Smooth muscle cell (in vitro differentiated cells): ENCODE measurements around the gene BCL10. TPM values are rescaled to one million over a fixed set of nuclear protein-coding genes. Genes with fewer than 3 reads are reported as not detected.

Experiments used
- DNase-seq: peaks from one replicate; lab custom pipeline; 2025; ENCODE audit not compliant: unreplicated experiment; lab: John Stamatoyannopoulos, UW
- H2AFZ ChIP-seq: fragments of 200-600 bp; sonication (generic); 2 replicates; pipeline ENCODE4 v1.6.0; 2016; ENCODE audit warnings: antibody characterized with exemption, low read depth, mild to moderate bottlenecking
- H3F3A ChIP-seq: fragments of 200-600 bp; sonication (generic); 2 replicates; pipeline ENCODE4 v1.6.0; 2017; ENCODE audit warnings: antibody characterized with exemption, low read depth
- H3K27ac ChIP-seq: fragments of 200-600 bp; sonication (generic); 2 replicates; pipeline ENCODE4 v1.5.1; 2016; ENCODE audit warnings: low read depth, mild to moderate bottlenecking
- H3K27me3 ChIP-seq: fragments of 200-600 bp; sonication (generic); 2 replicates; pipeline ENCODE4 v1.6.1; 2016; ENCODE audit warnings: low read depth, mild to moderate bottlenecking
- H3K36me3 ChIP-seq: fragments of 200-600 bp; sonication (generic); 2 replicates; pipeline ENCODE4 v1.5.1; 2016; ENCODE audit warnings: low read depth
- H3K4me1 ChIP-seq: fragments of 200-600 bp; sonication (generic); 2 replicates; pipeline ENCODE4 v1.5.1; 2016; ENCODE audit warnings: low read depth
- H3K4me2 ChIP-seq: fragments of 200-600 bp; sonication (generic); 2 replicates; pipeline ENCODE4 v1.6.0; 2016; ENCODE audit warnings: mild to moderate bottlenecking
- H3K4me3 ChIP-seq: fragments of 200-600 bp; sonication (generic); 2 replicates; pipeline ENCODE4 v1.5.1; 2016; ENCODE audit warnings: mild to moderate bottlenecking
- H3K79me2 ChIP-seq: fragments of 200-600 bp; sonication (generic); 2 replicates; pipeline ENCODE4 v1.6.0; 2016; ENCODE audit warnings: low read depth, mild to moderate bottlenecking
- H3K9ac ChIP-seq: fragments of 200-600 bp; sonication (generic); 2 replicates; pipeline ENCODE4 v1.6.0; 2016; ENCODE audit warnings: low read depth
- H3K9me3 ChIP-seq: fragments of 200-600 bp; sonication (generic); replicated peaks from 2 replicates; pipeline ENCODE4 v1.5.1; 2016; ENCODE audit warnings: low read depth
- H4K20me1 ChIP-seq: fragments of 200-600 bp; sonication (generic); 2 replicates; pipeline ENCODE4 v1.6.0; 2016; ENCODE audit warnings: low read depth
- WGBS: methylation state at CpG from one replicate; pipeline ENCODE4 v1.1.7; 2016; ENCODE audit warnings: low lambda C conversion rate; 5-methylcytosine and 5-hydroxymethylcytosine counted together
- polyA plus RNA-seq: library from polyadenylated mRNA; unstranded; fragments of >200 nt; fragmentation: Nextera tagmentation; extraction: Ambion mirVana; gene quantifications from 2 replicates; pipeline ENCODE4 v1.2.1, GENCODE V29; 2016
- total RNA-seq: library from RNA; depleted of rRNA; stranded (reverse); fragments of >200 nt; gene quantifications from 2 replicates; pipeline ENCODE4 v1.2.3, GENCODE V29; 2014
- TF ChIP-seq, protein P1 (sequence below): fragments of 200-600 bp; sonication (generic); IDR thresholded peaks from 2 replicates; pipeline ENCODE4 v1.5.1; 2017; ENCODE audit warnings: borderline replicate concordance, mild to moderate bottlenecking, antibody characterized with exemption; ENCODE audit not compliant: insufficient read depth, poor library complexity, severe bottlenecking

BCL10 gene
- total and polyA plus RNA-seq, 2 experiments from 2014 or later = 21.4 to 34.3 TPM

DNA sequence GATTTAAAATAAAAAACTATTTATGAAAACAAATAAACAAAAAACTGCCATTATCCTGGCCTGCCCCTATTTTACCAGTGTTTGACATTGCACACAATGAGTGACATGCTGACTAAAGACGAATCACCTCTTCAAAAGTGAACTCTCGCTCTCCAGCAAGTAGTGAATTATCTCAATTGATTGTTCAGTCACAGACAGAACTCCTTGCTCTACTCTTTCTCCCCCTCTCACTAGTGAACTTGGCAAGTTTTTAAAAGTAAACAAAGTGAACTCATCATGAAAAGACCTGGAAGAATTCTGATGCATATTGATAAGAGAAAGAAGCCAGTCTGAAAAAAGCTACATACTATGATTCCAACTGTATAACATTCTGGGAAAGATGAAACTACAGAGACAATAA, 12.3 kb downstream of the BCL10 start:
- no peak overlapping the region for H3K27ac ChIP-seq
- H3K79me2 ChIP-seq = peaks cover 3% of the 10 kb centered on the region
- H3K36me3 ChIP-seq = peaks cover 21% of the 10 kb centered on the region

GRCh38 chr1:85262985-85263384, 13.4 kb downstream of the BCL10 start:
- no peak overlapping the region for H3K27ac ChIP-seq
- no peak overlapping the region for H3K4me2 ChIP-seq
- H3K27me3 ChIP-seq = no peaks in the 10 kb centered on the region
- no peak for DNase-seq
- no peak overlapping the region for H3K9ac ChIP-seq
- no peak overlapping the region for H3K4me3 ChIP-seq
- TF ChIP-seq, protein P1, sequence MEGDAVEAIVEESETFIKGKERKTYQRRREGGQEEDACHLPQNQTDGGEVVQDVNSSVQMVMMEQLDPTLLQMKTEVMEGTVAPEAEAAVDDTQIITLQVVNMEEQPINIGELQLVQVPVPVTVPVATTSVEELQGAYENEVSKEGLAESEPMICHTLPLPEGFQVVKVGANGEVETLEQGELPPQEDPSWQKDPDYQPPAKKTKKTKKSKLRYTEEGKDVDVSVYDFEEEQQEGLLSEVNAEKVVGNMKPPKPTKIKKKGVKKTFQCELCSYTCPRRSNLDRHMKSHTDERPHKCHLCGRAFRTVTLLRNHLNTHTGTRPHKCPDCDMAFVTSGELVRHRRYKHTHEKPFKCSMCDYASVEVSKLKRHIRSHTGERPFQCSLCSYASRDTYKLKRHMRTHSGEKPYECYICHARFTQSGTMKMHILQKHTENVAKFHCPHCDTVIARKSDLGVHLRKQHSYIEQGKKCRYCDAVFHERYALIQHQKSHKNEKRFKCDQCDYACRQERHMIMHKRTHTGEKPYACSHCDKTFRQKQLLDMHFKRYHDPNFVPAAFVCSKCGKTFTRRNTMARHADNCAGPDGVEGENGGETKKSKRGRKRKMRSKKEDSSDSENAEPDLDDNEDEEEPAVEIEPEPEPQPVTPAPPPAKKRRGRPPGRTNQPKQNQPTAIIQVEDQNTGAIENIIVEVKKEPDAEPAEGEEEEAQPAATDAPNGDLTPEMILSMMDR = no peak
- no peak overlapping the region for H2AFZ ChIP-seq
- peaks cover 6% of the 10 kb centered on the region for H3K4me1 ChIP-seq
- no peaks in the 10 kb centered on the region for H3F3A ChIP-seq
- H4K20me1 ChIP-seq = peaks cover 19% of the 10 kb centered on the region
- H3K79me2 ChIP-seq = peaks cover 15% of the 10 kb centered on the region
- peaks cover 20% of the 10 kb centered on the region for H3K36me3 ChIP-seq
- H3K9me3 ChIP-seq = no peaks in the 10 kb centered on the region

More for the DNA sequence above, 12.3 kb downstream of the BCL10 start:
- Histone ChIP-seq H3K9ac (no peak overlapping the region), H3K9me3 (no peaks in the 10 kb centered on the region), H3F3A (no peaks in the 10 kb centered on the region), H3K4me3 (no peak overlapping the region), H2AFZ (no peak overlapping the region), H3K27me3 (no peaks in the 10 kb centered on the region), H3K4me1 (no peaks in the 10 kb centered on the region), H3K4me2 (no peak overlapping the region), H4K20me1 (peaks cover 21% of the 10 kb centered on the region)
- 87% methylated on average over 2 of the region's 2 CpGs for WGBS
- TF ChIP-seq, protein P1 = no peak
- no peak for DNase-seq

DNA sequence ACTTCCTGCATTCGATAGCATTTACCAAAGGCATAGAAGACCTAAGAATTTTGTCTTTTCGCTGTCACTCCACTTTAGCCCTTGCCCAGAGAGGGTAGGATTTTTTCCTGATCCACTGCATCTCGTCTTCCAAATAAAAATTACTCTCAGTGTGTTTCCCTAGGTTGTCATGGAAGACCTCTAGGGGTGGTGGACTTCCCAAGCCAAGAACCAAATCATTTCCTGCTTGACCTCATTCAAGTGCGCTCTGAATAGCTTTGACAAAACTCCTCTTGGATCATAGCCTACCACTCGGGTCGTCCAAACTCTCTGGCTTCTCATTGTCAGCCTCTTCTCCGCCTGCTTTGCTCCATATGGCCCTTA, 16.5 kb downstream of the BCL10 start:
- Histone ChIP-seq H3F3A (no peaks in the 10 kb centered on the region), H3K4me1 (peaks cover 8% of the 10 kb centered on the region), H3K4me3 (peak overlapping the region; percentile 100), H3K79me2 (peaks cover 27% of the 10 kb centered on the region), H3K27me3 (no peaks in the 10 kb centered on the region), H3K9ac (no peak overlapping the region), H3K36me3 (no peaks in the 10 kb centered on the region), H3K9me3 (no peaks in the 10 kb centered on the region), H3K4me2 (peak overlapping the region; percentile 100), H3K27ac (peak overlapping the region; percentile 91), H4K20me1 (peaks cover 29% of the 10 kb centered on the region), H2AFZ (peak overlapping the region; percentile 83)
- TF ChIP-seq, protein P1 = no peak
- no peak for DNase-seq
- WGBS = 63% methylated on average over 7 of the region's 7 CpGs

GRCh38 chr1:85259118-85259911, 17.1 kb downstream of the BCL10 start, which contains the start of gene C1orf52:
TSS of gene C1orf52 (minus strand) at chr1:85259662. CDS start at chr1:85259633, 29 bp downstream.
- H3K79me2 ChIP-seq = peaks cover 31% of the 10 kb centered on the region
- H3K9ac ChIP-seq = peak within 1 kb of the TSS; percentile 98
- H2AFZ ChIP-seq = peak within 1 kb of the TSS; percentile 96
- TF ChIP-seq, protein P1 = peak; percentile 99
- H3K4me3 ChIP-seq = peak within 1 kb of the TSS; percentile 100
- H3K4me1 ChIP-seq = peaks cover 8% of the 10 kb centered on the region
- H3K9me3 ChIP-seq = no peaks in the 10 kb centered on the region
- H3K27ac ChIP-seq = peak within 1 kb of the TSS; percentile 91
- peak; percentile 95 for DNase-seq
- H3F3A ChIP-seq = no peaks in the 10 kb centered on the region
- peaks cover 35% of the 10 kb centered on the region for H4K20me1 ChIP-seq
- no peaks in the 10 kb centered on the region for H3K27me3 ChIP-seq
- no peaks in the 10 kb centered on the region for H3K36me3 ChIP-seq
- peak within 1 kb of the TSS; percentile 100 for H3K4me2 ChIP-seq
- WGBS = under 1% methylated on average over 52 of the region's 65 CpGs
